HFF-Myc (cell line): ENCODE measurements around the gene ANLN.

Source experiments
- DNase-seq: peaks from one replicate; pipeline ENCODE4 v3.0.0-alpha.2; 2011; ENCODE audit warnings: low read depth; ENCODE audit errors: extremely low read depth
- H3K4me3 ChIP-seq: replicated peaks from 2 replicates; pipeline ENCODE4 v1.5.1; 2011; ENCODE audit warnings: low read depth, mild to moderate bottlenecking, control low read depth, low read length
- CTCF ChIP-seq: IDR thresholded peaks from 2 replicates; pipeline ENCODE4 v1.5.1; 2012; ENCODE audit warnings: mild to moderate bottlenecking, low read depth, low read length, control low read depth; ENCODE audit errors: missing control alignments

ANLN gene

GRCh38 chr7:36389371-36390198 is at the start of gene ANLN:
TSS of gene ANLN (plus strand) at chr7:36389862. CDS start at chr7:36390027, 165 bp downstream.
- peak; percentile 83 for DNase-seq
- H3K4me3 ChIP-seq: peak within 1 kb of the TSS; percentile 98
- TF ChIP-seq CTCF: no peak

GRCh38 chr7:36343548-36343947 is 46.1 kb upstream of the ANLN start:
- no peak for TF ChIP-seq CTCF
- DNase-seq: no peak
- no peak overlapping the region for H3K4me3 ChIP-seq

GRCh38 chr7:36344622-36345021 is 45.0 kb upstream of the ANLN start:
- TF ChIP-seq CTCF: no peak
- DNase-seq: no peak
- no peak overlapping the region for H3K4me3 ChIP-seq

- TF ChIP-seq CTCF: no peak
- no peak for DNase-seq
- no peak overlapping the region for H3K4me3 ChIP-seq
Measured at GRCh38 chr7:36346260-36346831, 43.3 kb upstream of the ANLN start.

GRCh38 chr7:36348256-36348655 is 41.4 kb upstream of the ANLN start:
- DNase-seq: peak; percentile 36
- H3K4me3 ChIP-seq: no peak overlapping the region
- no peak for TF ChIP-seq CTCF

- no peak for TF ChIP-seq CTCF
- H3K4me3 ChIP-seq: no peak overlapping the region
- DNase-seq: no peak
Measured at GRCh38 chr7:36348771-36349170, 40.9 kb upstream of the ANLN start.
